ENCODE data around the gene SEC16A.
"Not testable (repeated sequence)": the region's sequence is repeated elsewhere in the genome, so short reads cannot be mapped to it uniquely, and the experiment has no call there.

SEC16A gene

DNA sequence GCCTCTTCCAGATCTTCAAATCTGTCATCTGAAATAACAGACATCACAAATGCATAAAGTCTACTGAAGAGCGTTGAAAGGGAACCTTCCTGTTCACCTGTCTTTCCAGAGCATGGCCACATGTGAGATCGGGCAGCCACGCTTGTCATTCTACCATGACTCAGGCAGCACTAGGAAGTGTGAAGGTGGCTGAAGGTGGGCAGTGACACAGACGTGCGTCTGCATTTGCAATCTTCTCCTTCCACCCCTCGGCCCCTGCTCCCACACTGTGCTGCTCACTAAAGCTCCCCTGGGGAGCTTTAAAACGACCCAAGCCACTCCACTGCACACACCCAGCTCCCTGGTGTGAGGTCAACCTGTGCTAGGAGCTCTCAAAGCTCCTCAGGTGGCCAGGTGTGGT lies 74.9 kb downstream of the SEC16A start:
- no peak for DNase-seq (ENCODE audit: low read depth)
- TF ChIP-seq, protein P1, sequence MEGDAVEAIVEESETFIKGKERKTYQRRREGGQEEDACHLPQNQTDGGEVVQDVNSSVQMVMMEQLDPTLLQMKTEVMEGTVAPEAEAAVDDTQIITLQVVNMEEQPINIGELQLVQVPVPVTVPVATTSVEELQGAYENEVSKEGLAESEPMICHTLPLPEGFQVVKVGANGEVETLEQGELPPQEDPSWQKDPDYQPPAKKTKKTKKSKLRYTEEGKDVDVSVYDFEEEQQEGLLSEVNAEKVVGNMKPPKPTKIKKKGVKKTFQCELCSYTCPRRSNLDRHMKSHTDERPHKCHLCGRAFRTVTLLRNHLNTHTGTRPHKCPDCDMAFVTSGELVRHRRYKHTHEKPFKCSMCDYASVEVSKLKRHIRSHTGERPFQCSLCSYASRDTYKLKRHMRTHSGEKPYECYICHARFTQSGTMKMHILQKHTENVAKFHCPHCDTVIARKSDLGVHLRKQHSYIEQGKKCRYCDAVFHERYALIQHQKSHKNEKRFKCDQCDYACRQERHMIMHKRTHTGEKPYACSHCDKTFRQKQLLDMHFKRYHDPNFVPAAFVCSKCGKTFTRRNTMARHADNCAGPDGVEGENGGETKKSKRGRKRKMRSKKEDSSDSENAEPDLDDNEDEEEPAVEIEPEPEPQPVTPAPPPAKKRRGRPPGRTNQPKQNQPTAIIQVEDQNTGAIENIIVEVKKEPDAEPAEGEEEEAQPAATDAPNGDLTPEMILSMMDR (conservative IDR thresholded peaks at IDR 0.05; ENCODE audit: low read depth, low read length): no peak
- H3K4me3 ChIP-seq (ENCODE audit: low read depth, low read length): no peak overlapping the region

DNA sequence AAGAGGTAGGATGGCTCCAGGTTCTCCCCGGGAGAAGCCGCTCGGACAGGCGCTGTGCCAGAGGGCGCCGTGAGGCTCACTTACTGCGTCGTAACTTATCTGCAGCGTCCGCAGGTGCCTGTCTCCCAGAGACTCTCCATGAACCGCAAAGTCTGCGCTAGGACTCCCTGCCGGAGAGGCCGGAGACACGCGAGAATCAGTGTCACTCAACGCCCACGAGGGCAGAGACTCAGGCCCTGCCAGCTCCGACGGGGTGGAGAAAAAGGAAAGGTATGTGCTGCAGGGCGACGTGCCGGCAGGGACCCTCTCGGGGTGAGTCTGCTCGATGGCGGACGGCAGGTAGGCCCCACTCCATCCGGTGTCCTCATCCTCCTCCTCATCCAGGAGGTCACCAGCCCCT lies 75.8 kb downstream of the SEC16A start:
- DNase-seq (ENCODE audit: low read depth); H3K4me3 ChIP-seq (ENCODE audit: low read depth, low read length): not testable (repeated sequence)

DNA sequence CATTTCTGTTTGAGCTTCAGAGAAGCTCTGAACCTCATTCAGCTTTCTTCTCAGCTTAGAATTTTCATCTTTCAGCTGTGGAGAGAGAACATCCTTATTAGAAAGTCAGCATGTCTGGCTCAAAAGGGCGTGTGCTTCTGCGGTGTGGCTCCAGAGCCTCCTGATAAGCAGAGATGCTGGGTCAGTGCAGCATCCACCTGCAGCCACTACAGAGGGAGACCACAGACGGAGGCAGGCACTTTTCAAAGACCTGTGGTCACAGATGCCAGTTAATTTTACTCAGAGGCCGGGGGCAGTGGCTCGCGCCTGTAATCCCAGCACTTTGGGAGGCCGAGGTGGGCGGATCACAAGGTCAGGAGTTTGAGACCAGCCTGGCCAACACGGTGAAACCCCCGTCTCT lies 76.9 kb downstream of the SEC16A start:
- not testable (repeated sequence) for DNase-seq (ENCODE audit: low read depth); H3K4me3 ChIP-seq (ENCODE audit: low read depth, low read length)

DNA sequence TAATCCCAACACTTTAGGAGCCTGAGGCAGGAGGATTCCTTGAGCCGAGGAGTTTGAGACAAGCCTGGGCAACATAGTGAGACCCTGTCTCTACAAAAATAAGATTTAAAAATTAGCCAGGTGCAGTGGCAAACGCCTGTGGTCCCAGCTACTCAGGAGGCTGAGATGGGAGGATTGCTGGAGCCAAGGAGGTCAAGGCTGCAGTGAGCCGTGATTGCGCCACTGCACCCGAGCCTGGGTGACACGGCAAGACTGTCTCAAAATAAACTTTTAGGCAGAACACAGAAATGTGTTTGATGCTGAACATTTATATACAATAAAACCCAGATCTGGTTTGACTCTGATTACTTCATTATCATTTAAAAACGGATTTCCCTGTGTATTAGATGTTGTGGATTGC lies 77.4 kb downstream of the SEC16A start:
- DNase-seq (ENCODE audit: low read depth): no peak
- TF ChIP-seq, protein P1 (conservative IDR thresholded peaks at IDR 0.05; ENCODE audit: low read depth, low read length): no peak
- no peak overlapping the region for H3K4me3 ChIP-seq (ENCODE audit: low read depth, low read length)

- TF ChIP-seq, protein P1 (conservative IDR thresholded peaks at IDR 0.05; ENCODE audit: low read depth, low read length): no peak
- H3K4me3 ChIP-seq (ENCODE audit: low read depth, low read length): no peak overlapping the region
- no peak for DNase-seq (ENCODE audit: low read depth)
These were observed 78.1 kb downstream of the SEC16A start for GRCh38 chr9:136404801-136405136.

GRCh38 chr9:136403915-136404800 lies 78.7 kb downstream of the SEC16A start:
- TF ChIP-seq, protein P1 (conservative IDR thresholded peaks at IDR 0.05; ENCODE audit: low read depth, low read length): no peak
- H3K4me3 ChIP-seq (ENCODE audit: low read depth, low read length): no peak overlapping the region
- no peak for DNase-seq (ENCODE audit: low read depth)

GRCh38 chr9:136403538-136403914 lies 79.3 kb downstream of the SEC16A start:
- DNase-seq (ENCODE audit: low read depth): no peak
- H3K4me3 ChIP-seq (ENCODE audit: low read depth, low read length): no peak overlapping the region

DNA sequence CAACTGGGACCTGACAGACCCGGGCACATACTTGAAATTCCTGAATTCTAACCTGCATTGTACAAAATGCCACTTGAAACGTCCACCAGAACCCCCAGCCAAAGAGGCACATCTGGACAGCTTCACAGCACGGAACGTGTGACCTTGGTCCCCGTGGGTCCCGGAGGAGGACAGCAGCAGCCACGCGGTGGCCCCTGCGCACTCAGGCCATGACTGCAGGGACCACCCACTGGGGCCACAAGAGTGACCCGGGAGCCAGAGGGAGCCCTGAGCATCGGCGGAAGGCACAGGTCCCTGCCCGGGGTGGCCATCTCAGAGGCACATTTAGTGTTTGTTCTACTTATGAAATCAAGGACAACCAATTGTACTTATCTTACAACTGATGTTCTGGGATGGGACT lies 80.8 kb downstream of the SEC16A start:
- no peak for DNase-seq (ENCODE audit: low read depth)
- TF ChIP-seq, protein P1 (conservative IDR thresholded peaks at IDR 0.05; ENCODE audit: low read depth, low read length): no peak

More at GRCh38 chr9:136403538-136403914, 79.3 kb downstream of the SEC16A start:
- TF ChIP-seq, protein P1 (conservative IDR thresholded peaks at IDR 0.05; ENCODE audit: low read depth, low read length): no peak

More for the DNA sequence above, 80.8 kb downstream of the SEC16A start:
- H3K4me3 ChIP-seq (ENCODE audit: low read depth, low read length): no peak overlapping the region

All from choroid plexus epithelial cell (primary cell).